Measurements from ENCODE around the gene HHAT. TPM values are rescaled to one million over a fixed set of nuclear protein-coding genes. Genes with fewer than 3 reads are reported as not detected.
"Not testable (repeated sequence)": the region's sequence is repeated elsewhere in the genome, so short reads cannot be mapped to it uniquely, and the experiment has no call there.

The HHAT gene
- total and polyA plus RNA-seq, 7 donors, result 0.11 to 0.64 (median 0.16) TPM

DNA sequence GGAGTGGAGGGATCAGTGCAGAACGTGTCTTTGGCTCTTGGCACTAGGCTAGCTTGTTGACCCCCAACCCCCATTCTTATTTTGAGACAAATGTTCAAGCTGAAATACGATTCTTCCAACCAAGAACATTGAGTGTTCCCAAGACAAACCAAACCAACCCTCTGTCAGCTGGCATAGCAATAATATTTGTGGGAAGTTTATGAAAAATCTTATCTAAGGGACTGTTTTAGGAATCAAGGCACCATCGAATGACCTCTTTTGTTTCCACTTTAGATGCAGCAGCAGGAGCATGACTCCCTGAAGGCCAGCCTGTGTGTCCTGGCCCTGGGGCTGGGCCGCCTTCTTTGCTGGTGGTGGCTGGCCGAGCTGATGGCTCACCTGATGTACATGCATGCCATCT, 89.2 kb downstream of the HHAT start:
- no peaks in the 10 kb centered on the region for H3K36me3 ChIP-seq (ENCODE audit: insufficient read depth in 1 of 2, low read depth in 1 of 2)

DNA sequence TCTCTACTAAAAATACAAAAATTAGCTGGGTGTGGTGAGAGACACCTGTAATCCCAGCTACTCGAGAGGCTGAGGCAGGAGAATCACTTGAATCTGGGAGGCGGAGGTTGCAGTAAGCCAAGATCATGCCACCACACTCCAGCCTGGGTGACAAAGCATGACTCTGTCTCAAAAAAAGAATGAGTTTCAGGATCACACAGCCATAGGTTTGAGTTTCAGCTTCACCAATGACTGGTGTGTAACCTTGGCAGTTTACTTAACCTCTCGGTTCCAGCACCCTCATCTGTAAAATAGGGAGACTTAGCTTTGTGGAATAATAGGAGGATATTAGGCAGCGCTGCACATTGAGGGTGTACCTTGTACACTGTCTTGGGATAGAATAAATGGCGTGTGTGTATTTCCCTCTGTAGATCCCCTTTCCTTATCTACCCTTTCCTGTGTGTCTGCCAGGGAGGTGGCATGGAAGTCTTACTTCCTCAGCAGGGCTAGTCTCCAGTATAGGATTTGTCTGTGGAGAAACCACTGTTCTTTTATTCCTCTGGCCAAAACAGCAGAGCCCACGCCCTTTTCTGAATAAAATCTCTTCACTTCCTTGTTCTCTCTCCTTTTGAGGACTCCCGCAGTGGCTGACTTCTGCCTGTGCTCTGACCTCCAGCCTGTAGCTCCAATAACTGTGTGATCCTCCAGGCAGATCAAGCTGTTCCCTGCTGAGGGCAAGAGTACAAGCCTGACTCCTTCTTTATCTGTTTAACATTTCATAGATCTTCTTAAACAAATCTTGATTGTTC, 90.4 kb downstream of the HHAT start:
- no peaks in the 10 kb centered on the region for H3K4me1 ChIP-seq
- WGBS, 3 donors, result 83 to 88% (median 87%) methylated on average over 7 of the region's 7 CpGs
- no peaks in the 10 kb centered on the region for H3K36me3 ChIP-seq (ENCODE audit: insufficient read depth in 1 of 2, low read depth in 1 of 2)
- no peak overlapping the region for H3K4me3 ChIP-seq
- H3K27me3 ChIP-seq (ENCODE audit: insufficient read depth in 3 of 3, low read length in 2 of 3), result no peaks in the 10 kb centered on the region
- peaks cover 8% of the 10 kb centered on the region for H3K9me3 ChIP-seq
- H3K27ac ChIP-seq, result no peak overlapping the region
- ATAC-seq (no peak), DNase-seq (no peak)
- intact Hi-C loops (cut with DNase I), result no loop called here
- TF ChIP-seq, protein P1, sequence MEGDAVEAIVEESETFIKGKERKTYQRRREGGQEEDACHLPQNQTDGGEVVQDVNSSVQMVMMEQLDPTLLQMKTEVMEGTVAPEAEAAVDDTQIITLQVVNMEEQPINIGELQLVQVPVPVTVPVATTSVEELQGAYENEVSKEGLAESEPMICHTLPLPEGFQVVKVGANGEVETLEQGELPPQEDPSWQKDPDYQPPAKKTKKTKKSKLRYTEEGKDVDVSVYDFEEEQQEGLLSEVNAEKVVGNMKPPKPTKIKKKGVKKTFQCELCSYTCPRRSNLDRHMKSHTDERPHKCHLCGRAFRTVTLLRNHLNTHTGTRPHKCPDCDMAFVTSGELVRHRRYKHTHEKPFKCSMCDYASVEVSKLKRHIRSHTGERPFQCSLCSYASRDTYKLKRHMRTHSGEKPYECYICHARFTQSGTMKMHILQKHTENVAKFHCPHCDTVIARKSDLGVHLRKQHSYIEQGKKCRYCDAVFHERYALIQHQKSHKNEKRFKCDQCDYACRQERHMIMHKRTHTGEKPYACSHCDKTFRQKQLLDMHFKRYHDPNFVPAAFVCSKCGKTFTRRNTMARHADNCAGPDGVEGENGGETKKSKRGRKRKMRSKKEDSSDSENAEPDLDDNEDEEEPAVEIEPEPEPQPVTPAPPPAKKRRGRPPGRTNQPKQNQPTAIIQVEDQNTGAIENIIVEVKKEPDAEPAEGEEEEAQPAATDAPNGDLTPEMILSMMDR (IDR thresholded peaks at IDR 0.05), result no peak

More for the DNA sequence above, 89.2 kb downstream of the HHAT start:
- WGBS, 3 donors, result 71 to 77% (median 76%) methylated on average over 5 of the region's 5 CpGs
- H3K9me3 ChIP-seq, result peaks cover 1% of the 10 kb centered on the region
- no peaks in the 10 kb centered on the region for H3K27me3 ChIP-seq (ENCODE audit: insufficient read depth in 3 of 3, low read length in 2 of 3)
- no peak overlapping the region for H3K27ac ChIP-seq
- ATAC-seq, result no peak
- TF ChIP-seq, protein P1 (IDR thresholded peaks at IDR 0.05), result no peak
- DNase-seq, result no peak
- H3K4me3 ChIP-seq, result no peak overlapping the region
- intact Hi-C loops (cut with DNase I), result no loop called here
- H3K4me1 ChIP-seq, result no peaks in the 10 kb centered on the region

DNA sequence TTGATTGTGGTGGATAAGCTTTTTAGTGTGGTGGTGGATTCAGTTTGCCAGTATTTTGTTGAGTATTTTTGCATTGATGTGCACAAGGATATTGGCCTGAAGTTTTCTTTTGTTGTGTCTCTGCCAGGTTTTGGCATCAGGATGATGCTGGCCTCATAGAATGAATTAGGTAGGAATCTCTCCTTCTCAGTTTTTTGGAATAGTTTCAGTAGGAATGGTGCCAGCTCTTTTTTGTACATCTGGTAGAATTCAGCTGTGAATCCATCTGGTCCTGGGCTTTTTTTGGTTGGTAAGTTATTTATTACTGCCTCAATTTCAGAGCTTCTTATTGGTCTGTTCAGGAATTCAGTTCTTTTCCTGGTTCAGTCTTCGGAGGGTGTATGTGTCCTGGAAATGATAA, 98.0 kb downstream of the HHAT start:
- H3K36me3 ChIP-seq (ENCODE audit: insufficient read depth in 1 of 2, low read depth in 1 of 2); H3K4me3 ChIP-seq; ATAC-seq; H3K27me3 ChIP-seq (ENCODE audit: insufficient read depth in 3 of 3, low read length in 2 of 3); DNase-seq; intact Hi-C loops (cut with DNase I); H3K4me1 ChIP-seq; H3K27ac ChIP-seq: not testable (repeated sequence)
- WGBS, 3 donors, result 37 to 58% (median 44%) methylated on average over 1 of the region's 1 CpG
- peaks cover 15% of the 10 kb centered on the region for H3K9me3 ChIP-seq

DNA sequence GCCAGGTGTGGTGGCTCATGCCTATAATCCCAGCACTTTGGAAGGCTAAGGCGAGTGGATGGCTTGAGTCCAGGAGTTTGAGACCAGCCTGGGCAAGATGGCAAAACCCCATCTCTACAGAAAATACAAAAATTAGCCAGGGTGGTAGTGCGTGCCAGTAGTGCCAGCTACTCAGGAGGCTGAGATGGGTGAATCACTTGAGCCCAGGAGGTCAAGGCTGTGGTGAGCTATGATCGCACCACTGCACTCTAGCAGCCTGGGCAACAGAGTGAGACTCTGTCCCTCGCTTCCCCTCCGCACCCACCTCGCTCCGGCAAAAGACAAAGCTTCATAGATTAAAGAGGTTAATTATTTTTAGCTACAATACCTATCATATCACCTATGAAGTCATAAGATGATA, 100.0 kb downstream of the HHAT start:
- intact Hi-C loops (cut with DNase I), result no loop called here
- Histone ChIP-seq H3K36me3 (ENCODE audit: insufficient read depth in 1 of 2, low read depth in 1 of 2) (no peaks in the 10 kb centered on the region), H3K4me1 (no peaks in the 10 kb centered on the region), H3K27ac (no peak overlapping the region), H3K27me3 (ENCODE audit: insufficient read depth in 3 of 3, low read length in 2 of 3) (no peaks in the 10 kb centered on the region), H3K9me3 (peaks cover 7% of the 10 kb centered on the region), H3K4me3 (no peak overlapping the region)
- no peak for ATAC-seq
- TF ChIP-seq, protein P1 (IDR thresholded peaks at IDR 0.05), result no peak
- no peak for DNase-seq
- 93 to 94% (median 94%) methylated on average over 7 of the region's 7 CpGs for WGBS, 3 donors

DNA sequence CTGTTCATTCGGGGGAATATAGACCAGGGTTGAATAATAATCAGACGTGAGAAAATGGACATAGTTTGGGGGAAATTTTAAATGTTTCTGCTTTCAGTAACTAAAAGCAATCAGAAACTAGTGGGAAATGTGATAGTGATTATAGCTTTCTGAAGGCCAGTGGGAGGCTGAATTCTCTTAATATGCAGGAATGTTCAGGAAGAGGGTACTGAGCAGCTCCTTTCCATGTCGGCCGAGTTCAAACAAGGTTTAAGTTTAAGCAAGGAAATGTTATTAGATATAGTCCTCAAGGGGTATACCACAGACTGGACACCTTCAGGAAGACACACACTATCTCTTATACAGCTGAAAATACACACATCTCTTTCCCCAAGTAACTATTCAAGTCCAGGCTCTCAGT, 105.5 kb downstream of the HHAT start:
- no peaks in the 10 kb centered on the region for H3K9me3 ChIP-seq
- intact Hi-C loops (cut with DNase I), result no loop called here
- ATAC-seq, result no peak
- no peak overlapping the region for H3K27ac ChIP-seq
- no peaks in the 10 kb centered on the region for H3K36me3 ChIP-seq (ENCODE audit: insufficient read depth in 1 of 2, low read depth in 1 of 2)
- TF ChIP-seq, protein P1 (IDR thresholded peaks at IDR 0.05), result no peak
- no peak overlapping the region for H3K4me3 ChIP-seq
- H3K4me1 ChIP-seq, result no peaks in the 10 kb centered on the region
- peaks cover 0 to 2% (median 0%) of the 10 kb centered on the region in 3 donors for H3K27me3 ChIP-seq (ENCODE audit: insufficient read depth in 3 of 3, low read length in 2 of 3)
- 47 to 51% (median 49%) methylated on average over 4 of the region's 4 CpGs for WGBS, 3 donors
- no peak for DNase-seq
